GM18517 (cell line): ENCODE results near the gene RAP1GAP2.
"Not testable (repeated sequence)": the region's sequence is repeated elsewhere in the genome, so short reads cannot be mapped to it uniquely, and the experiment has no call there.

Source experiments
- ATAC-seq: cut with Tn5 transposase; IDR thresholded peaks from one replicate; pipeline ENCODE4 v1.9.1; 2021; ENCODE audit warnings: mild to moderate bottlenecking, moderate library complexity; ENCODE audit not compliant: unreplicated experiment

Gene RAP1GAP2

GRCh38 chr17:2814049-2814448, 17.8 kb downstream of the RAP1GAP2 start:
- no peak for ATAC-seq

- ATAC-seq = no peak
Measured at GRCh38 chr17:2814481-2815341, 18.5 kb downstream of the RAP1GAP2 start.

GRCh38 chr17:2815781-2816185, 19.5 kb downstream of the RAP1GAP2 start:
- ATAC-seq = no peak

- no peak for ATAC-seq
Measured at GRCh38 chr17:2816688-2817087, 20.4 kb downstream of the RAP1GAP2 start.

GRCh38 chr17:2819294-2819693, 23.1 kb downstream of the RAP1GAP2 start:
- ATAC-seq = not testable (repeated sequence)

- no peak for ATAC-seq
Measured at GRCh38 chr17:2819921-2820501, 23.8 kb downstream of the RAP1GAP2 start.

- ATAC-seq = no peak
Measured at GRCh38 chr17:2821868-2822267, 25.6 kb downstream of the RAP1GAP2 start.

- no peak for ATAC-seq
Measured at GRCh38 chr17:2822358-2822757, 26.1 kb downstream of the RAP1GAP2 start.

GRCh38 chr17:2825253-2825970, 29.2 kb downstream of the RAP1GAP2 start:
- no peak for ATAC-seq

GRCh38 chr17:2828397-2829038, 32.3 kb downstream of the RAP1GAP2 start:
- no peak for ATAC-seq

GRCh38 chr17:2830678-2831077, 34.4 kb downstream of the RAP1GAP2 start:
- ATAC-seq = no peak

GRCh38 chr17:2835780-2836179, 39.5 kb downstream of the RAP1GAP2 start:
- ATAC-seq = no peak

GRCh38 chr17:2837147-2837561, 40.9 kb downstream of the RAP1GAP2 start:
- no peak for ATAC-seq

- no peak for ATAC-seq
Measured at GRCh38 chr17:2841606-2842005, 45.4 kb downstream of the RAP1GAP2 start.

- ATAC-seq = no peak
Measured at GRCh38 chr17:2842464-2842863, 46.2 kb downstream of the RAP1GAP2 start.

GRCh38 chr17:2844416-2844815, 48.2 kb downstream of the RAP1GAP2 start:
- no peak for ATAC-seq

GRCh38 chr17:2847381-2848333, 51.4 kb downstream of the RAP1GAP2 start:
- no peak for ATAC-seq

GRCh38 chr17:2849327-2849670, 53.1 kb downstream of the RAP1GAP2 start:
- no peak for ATAC-seq

GRCh38 chr17:2850991-2851390, 54.8 kb downstream of the RAP1GAP2 start:
- no peak for ATAC-seq

- no peak for ATAC-seq
Measured at GRCh38 chr17:2851615-2852014, 55.4 kb downstream of the RAP1GAP2 start.
